ENCODE results near the gene SLC30A10. TPM values are rescaled to one million over a fixed set of nuclear protein-coding genes. Genes with fewer than 3 reads are reported as not detected.
"Not testable (repeated sequence)": the region's sequence is repeated elsewhere in the genome, so short reads cannot be mapped to it uniquely, and the experiment has no call there.

The SLC30A10 gene
- total and polyA plus RNA-seq, 10 of the 15 experiments (the other 5 are each of a cell fraction or from before 2014, with no cell fraction given) = not detected

- TF ChIP-seq CBFB (IDR thresholded peaks at IDR 0.05; ENCODE audit: low read depth) (no peak), PAX5 (IDR thresholded peaks at IDR 0.05; ENCODE audit: borderline replicate concordance, low read depth, low read length) (no peak), CEBPB (IDR thresholded peaks at IDR 0.05; ENCODE audit: borderline replicate concordance in 1 of 2, low read depth in 2 of 2, low read length in 2 of 2) (no peak), YY1 (IDR thresholded peaks at IDR 0.05; ENCODE audit: low read depth, low read length) (no peak), IRF4 (IDR thresholded peaks at IDR 0.05; ENCODE audit: low read depth, low read length) (no peak), FOS (IDR thresholded peaks at IDR 0.05; ENCODE audit: borderline replicate concordance, extremely low read depth, insufficient read length) (no peak), ZBTB40 (IDR thresholded peaks at IDR 0.05; ENCODE audit: borderline replicate concordance) (no peak), ZBED1 (IDR thresholded peaks at IDR 0.05; ENCODE audit: borderline replicate concordance) (no peak), ZBTB11 (CRISPR knock-in tag; IDR thresholded peaks at IDR 0.05) (no peak), BACH1 (IDR thresholded peaks at IDR 0.05; ENCODE audit: borderline replicate concordance) (no peak), WRNIP1 (IDR thresholded peaks at IDR 0.05; ENCODE audit: borderline replicate concordance, low read depth, low read length) (no peak)
- TF ChIP-seq, protein P1, sequence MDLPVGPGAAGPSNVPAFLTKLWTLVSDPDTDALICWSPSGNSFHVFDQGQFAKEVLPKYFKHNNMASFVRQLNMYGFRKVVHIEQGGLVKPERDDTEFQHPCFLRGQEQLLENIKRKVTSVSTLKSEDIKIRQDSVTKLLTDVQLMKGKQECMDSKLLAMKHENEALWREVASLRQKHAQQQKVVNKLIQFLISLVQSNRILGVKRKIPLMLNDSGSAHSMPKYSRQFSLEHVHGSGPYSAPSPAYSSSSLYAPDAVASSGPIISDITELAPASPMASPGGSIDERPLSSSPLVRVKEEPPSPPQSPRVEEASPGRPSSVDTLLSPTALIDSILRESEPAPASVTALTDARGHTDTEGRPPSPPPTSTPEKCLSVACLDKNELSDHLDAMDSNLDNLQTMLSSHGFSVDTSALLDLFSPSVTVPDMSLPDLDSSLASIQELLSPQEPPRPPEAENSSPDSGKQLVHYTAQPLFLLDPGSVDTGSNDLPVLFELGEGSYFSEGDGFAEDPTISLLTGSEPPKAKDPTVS (IDR thresholded peaks at IDR 0.05; ENCODE audit: low read depth, low read length) = no peak
These were observed 21.2 kb downstream of the SLC30A10 start (continued) for GRCh38 chr1:219906924-219907771.

GRCh38 chr1:219906565-219906923 is 21.8 kb downstream of the SLC30A10 start:
- SMC1A ChIA-PET (ENCODE audit: uncharacterized antibody, unreplicated experiment); H3K9me3 ChIP-seq (replicated peaks; ENCODE audit: control insufficient read depth, insufficient read depth, low read length); H3K79me2 ChIP-seq (ENCODE audit: control insufficient read depth, insufficient read depth, low read length); H2AFZ ChIP-seq (ENCODE audit: control insufficient read depth, low read depth, low read length); H4K20me1 ChIP-seq (ENCODE audit: control insufficient read depth, insufficient read depth); in situ Hi-C loops (cut with MboI); ATAC-seq; H3K4me3 ChIP-seq; BruUV-seq (replicated peaks); H3K9ac ChIP-seq (ENCODE audit: control insufficient read depth, insufficient read depth, low read length); H3K27me3 ChIP-seq (replicated peaks in 1 of 2; ENCODE audit: control insufficient read depth in 2 of 2, insufficient read depth in 2 of 2, low read length in 1 of 2); H3K4me1 ChIP-seq (ENCODE audit: control insufficient read depth, insufficient read depth, low read length); RAD21 ChIA-PET (ENCODE audit: unreplicated experiment); CTCF ChIA-PET; DNase-seq (ENCODE audit: low read depth, low spot score); FAIRE-seq; H3K27ac ChIP-seq (ENCODE audit: control insufficient read depth, insufficient read depth); H3K36me3 ChIP-seq (ENCODE audit: control insufficient read depth in 2 of 2, insufficient read depth in 2 of 2, low read length in 1 of 2); H3K4me2 ChIP-seq (ENCODE audit: control insufficient read depth, insufficient read depth); intact Hi-C loops (cut with micrococcal nuclease; ENCODE audit: unreplicated experiment): not testable (repeated sequence)
- POLR2A ChIA-PET = interaction anchor here (0.7 kb wide), 1 partner anchor 21 kb away, joined by 3 read pairs; no protein-coding TSS in a partner anchor
- 84% methylated on average over 8 of the region's 8 CpGs for WGBS (ENCODE audit: insufficient coverage, insufficient replicate concordance, low lambda C conversion rate, missing lambda C conversion rate)
